Stimulated activated memory B cell treated with anti-CD40 and anti-IgM and Interleukin-4, amounts not matched to agents 10 μg/mL and 1 μg/mL and 100 μg/mL, for 72 hours (primary cell): ENCODE results near the gene PPP1R15B.
A peak's percentile ranks its signal among the peaks of the same experiment; 100 is the strongest.

ENCODE experiments used
- ATAC-seq: fragments of 150-1000 bp; cut with Tn5 transposase; 2 replicates; pipeline ENCODE4 v1.10.0; 2021
- H3K27ac Mint-ChIP-seq: one replicate; pipeline ENCODE4 v1.8.0; 2022; ENCODE audit warnings: mild to moderate bottlenecking, mixed read lengths
- H3K27me3 Mint-ChIP-seq: one replicate; pipeline ENCODE4 v1.8.0; 2022; ENCODE audit warnings: mixed read lengths
- H3K36me3 Mint-ChIP-seq: one replicate; pipeline ENCODE4 v1.8.0; 2022; ENCODE audit warnings: mixed read lengths
- H3K4me1 Mint-ChIP-seq: one replicate; pipeline ENCODE4 v1.8.0; 2022; ENCODE audit warnings: mixed read lengths
- H3K4me3 Mint-ChIP-seq: one replicate; pipeline ENCODE4 v1.8.0; 2022; ENCODE audit warnings: mild to moderate bottlenecking, moderate library complexity, mixed read lengths
- H3K9me3 Mint-ChIP-seq: one replicate; pipeline ENCODE4 v1.8.0; 2022; ENCODE audit warnings: mixed read lengths

The PPP1R15B gene

GRCh38 chr1:204405988-204406387 is 5.6 kb downstream of the PPP1R15B start:
- peak overlapping the region; percentile 28 for H3K4me3 Mint-ChIP-seq
- no peak overlapping the region for H3K27ac Mint-ChIP-seq
- peaks cover 29% of the 10 kb centered on the region for H3K4me1 Mint-ChIP-seq
- H3K9me3 Mint-ChIP-seq, result no peaks in the 10 kb centered on the region
- H3K36me3 Mint-ChIP-seq, result peaks cover 22% of the 10 kb centered on the region
- ATAC-seq, result no peak
- H3K27me3 Mint-ChIP-seq, result no peaks in the 10 kb centered on the region

- H3K27me3 Mint-ChIP-seq, result no peaks in the 10 kb centered on the region
- H3K4me3 Mint-ChIP-seq, result no peak overlapping the region
- ATAC-seq, result no peak
- H3K4me1 Mint-ChIP-seq, result peaks cover 21% of the 10 kb centered on the region
- H3K27ac Mint-ChIP-seq, result no peak overlapping the region
- H3K9me3 Mint-ChIP-seq, result no peaks in the 10 kb centered on the region
- peaks cover 27% of the 10 kb centered on the region for H3K36me3 Mint-ChIP-seq
These were observed 7.0 kb downstream of the PPP1R15B start for GRCh38 chr1:204404629-204405028.

GRCh38 chr1:204402391-204402790 is 9.2 kb downstream of the PPP1R15B start:
- Mint-ChIP-seq H3K27ac (no peak overlapping the region), H3K4me1 (peaks cover 20% of the 10 kb centered on the region), H3K9me3 (no peaks in the 10 kb centered on the region), H3K36me3 (peaks cover 14% of the 10 kb centered on the region), H3K27me3 (no peaks in the 10 kb centered on the region), H3K4me3 (no peak overlapping the region)
- ATAC-seq, result no peak

GRCh38 chr1:204401730-204402129 is 9.9 kb downstream of the PPP1R15B start:
- Mint-ChIP-seq H3K27me3 (no peaks in the 10 kb centered on the region), H3K4me3 (no peak overlapping the region), H3K9me3 (no peaks in the 10 kb centered on the region), H3K27ac (no peak overlapping the region), H3K36me3 (peaks cover 14% of the 10 kb centered on the region), H3K4me1 (peaks cover 15% of the 10 kb centered on the region)
- ATAC-seq, result no peak

GRCh38 chr1:204400882-204401510 is 10.6 kb downstream of the PPP1R15B start:
- peaks cover 9% of the 10 kb centered on the region for H3K4me1 Mint-ChIP-seq
- no peak for ATAC-seq
- no peaks in the 10 kb centered on the region for H3K9me3 Mint-ChIP-seq
- peaks cover 20% of the 10 kb centered on the region for H3K36me3 Mint-ChIP-seq
- no peaks in the 10 kb centered on the region for H3K27me3 Mint-ChIP-seq
- no peak overlapping the region for H3K27ac Mint-ChIP-seq
- H3K4me3 Mint-ChIP-seq, result no peak overlapping the region

GRCh38 chr1:204398197-204399125 is 13.2 kb downstream of the PPP1R15B start:
- H3K27me3 Mint-ChIP-seq, result no peaks in the 10 kb centered on the region
- H3K27ac Mint-ChIP-seq, result no peak overlapping the region
- H3K4me1 Mint-ChIP-seq, result peaks cover 5% of the 10 kb centered on the region
- no peak overlapping the region for H3K4me3 Mint-ChIP-seq
- H3K9me3 Mint-ChIP-seq, result no peaks in the 10 kb centered on the region
- ATAC-seq, result peak; percentile 83
- H3K36me3 Mint-ChIP-seq, result peaks cover 27% of the 10 kb centered on the region

GRCh38 chr1:204396015-204396583 is 15.5 kb downstream of the PPP1R15B start:
- Mint-ChIP-seq H3K27me3 (no peaks in the 10 kb centered on the region), H3K9me3 (no peaks in the 10 kb centered on the region), H3K36me3 (peaks cover 26% of the 10 kb centered on the region), H3K4me1 (peaks cover 5% of the 10 kb centered on the region), H3K27ac (no peak overlapping the region), H3K4me3 (no peak overlapping the region)
- ATAC-seq, result no peak

- no peaks in the 10 kb centered on the region for H3K27me3 Mint-ChIP-seq
- H3K9me3 Mint-ChIP-seq, result no peaks in the 10 kb centered on the region
- peaks cover 14% of the 10 kb centered on the region for H3K36me3 Mint-ChIP-seq
- no peaks in the 10 kb centered on the region for H3K4me1 Mint-ChIP-seq
- ATAC-seq, result no peak
- no peak overlapping the region for H3K4me3 Mint-ChIP-seq
- no peak overlapping the region for H3K27ac Mint-ChIP-seq
These were observed 20.0 kb downstream of the PPP1R15B start for GRCh38 chr1:204391629-204392028.

GRCh38 chr1:204390751-204391466 is 20.7 kb downstream of the PPP1R15B start:
- no peaks in the 10 kb centered on the region for H3K4me1 Mint-ChIP-seq
- no peaks in the 10 kb centered on the region for H3K9me3 Mint-ChIP-seq
- H3K4me3 Mint-ChIP-seq, result no peak overlapping the region
- no peaks in the 10 kb centered on the region for H3K27me3 Mint-ChIP-seq
- peaks cover 7% of the 10 kb centered on the region for H3K36me3 Mint-ChIP-seq
- no peak overlapping the region for H3K27ac Mint-ChIP-seq
- no peak for ATAC-seq

- ATAC-seq, result no peak
- H3K4me1 Mint-ChIP-seq, result no peaks in the 10 kb centered on the region
- no peaks in the 10 kb centered on the region for H3K9me3 Mint-ChIP-seq
- H3K36me3 Mint-ChIP-seq, result no peaks in the 10 kb centered on the region
- no peak overlapping the region for H3K27ac Mint-ChIP-seq
- H3K4me3 Mint-ChIP-seq, result no peak overlapping the region
- no peaks in the 10 kb centered on the region for H3K27me3 Mint-ChIP-seq
These were observed 25.9 kb downstream of the PPP1R15B start for GRCh38 chr1:204385727-204386126.

GRCh38 chr1:204384636-204385352 is 26.8 kb downstream of the PPP1R15B start:
- H3K27ac Mint-ChIP-seq, result no peak overlapping the region
- no peaks in the 10 kb centered on the region for H3K4me1 Mint-ChIP-seq
- H3K36me3 Mint-ChIP-seq, result no peaks in the 10 kb centered on the region
- H3K4me3 Mint-ChIP-seq, result no peak overlapping the region
- no peaks in the 10 kb centered on the region for H3K9me3 Mint-ChIP-seq
- no peak for ATAC-seq
- no peaks in the 10 kb centered on the region for H3K27me3 Mint-ChIP-seq

GRCh38 chr1:204383163-204383904 is 28.3 kb downstream of the PPP1R15B start:
- H3K36me3 Mint-ChIP-seq, result no peaks in the 10 kb centered on the region
- peaks cover 2% of the 10 kb centered on the region for H3K4me1 Mint-ChIP-seq
- no peak overlapping the region for H3K27ac Mint-ChIP-seq
- no peak for ATAC-seq
- no peaks in the 10 kb centered on the region for H3K9me3 Mint-ChIP-seq
- H3K4me3 Mint-ChIP-seq, result no peak overlapping the region
- H3K27me3 Mint-ChIP-seq, result peaks cover 2% of the 10 kb centered on the region

- ATAC-seq, result no peak
- Mint-ChIP-seq H3K4me3 (no peak overlapping the region), H3K36me3 (no peaks in the 10 kb centered on the region), H3K9me3 (no peaks in the 10 kb centered on the region), H3K4me1 (peaks cover 8% of the 10 kb centered on the region), H3K27me3 (peaks cover 8% of the 10 kb centered on the region), H3K27ac (no peak overlapping the region)
These were observed 28.9 kb downstream of the PPP1R15B start for GRCh38 chr1:204382714-204383083.

GRCh38 chr1:204380293-204380831 is 31.3 kb downstream of the PPP1R15B start:
- Mint-ChIP-seq H3K36me3 (no peaks in the 10 kb centered on the region), H3K27me3 (peaks cover 16% of the 10 kb centered on the region), H3K4me3 (no peak overlapping the region), H3K4me1 (peaks cover 9% of the 10 kb centered on the region), H3K9me3 (no peaks in the 10 kb centered on the region), H3K27ac (no peak overlapping the region)
- no peak for ATAC-seq
